ENCODE results near the gene COX7A2. TPM values are rescaled to one million over a fixed set of nuclear protein-coding genes. Genes with fewer than 3 reads are reported as not detected.
A peak's percentile ranks its signal among the peaks of the same experiment; 100 is the strongest.

COX7A2 gene
- total and polyA plus RNA-seq, 5 donors = 763 to 2,071 (median 843) TPM

- intact Hi-C loops (cut with DNase I) = loop anchor here in 3 of 4 donors (5.0 to 10.0 kb wide), 9 partner anchors 142 to 1352 kb away; no protein-coding TSS in a partner anchor
- H3K27me3 ChIP-seq (ENCODE audit: control insufficient read depth, insufficient read depth) = no peaks in the 10 kb centered on the region
- peak overlapping the region; percentile 56 for H3K4me3 ChIP-seq (ENCODE audit: low read length)
- ATAC-seq (no peak), DNase-seq (peak; percentile 17 to 70 (median 60))
- H3K9me3 ChIP-seq (ENCODE audit: control insufficient read depth, low read length) = no peaks in the 10 kb centered on the region
- WGBS = 11% methylated on average over 35 of the region's 35 CpGs
- peak overlapping the region; percentile 3 for H3K27ac ChIP-seq (ENCODE audit: low read length)
- H3K4me1 ChIP-seq (ENCODE audit: control insufficient read depth, insufficient read depth, low read length) = no peaks in the 10 kb centered on the region
Observed at GRCh38 chr6:75206576-75207342, 36.8 kb downstream of the COX7A2 start.

GRCh38 chr6:75205776-75206575, 37.6 kb downstream of the COX7A2 start, which contains the start of gene COL12A1:
COL12A1 (minus strand) TSS chr6:75206053; CDS start chr6:75202792, 3,261 bp downstream.
- ATAC-seq = peak; percentile 74 to 79
- Histone ChIP-seq H3K4me1 (ENCODE audit: control insufficient read depth, insufficient read depth, low read length) (no peaks in the 10 kb centered on the region), H3K4me3 (ENCODE audit: low read length) (peak within 1 kb of the TSS; percentile 56), H3K9me3 (ENCODE audit: control insufficient read depth, low read length) (no peaks in the 10 kb centered on the region), H3K27ac (ENCODE audit: low read length) (peak within 1 kb of the TSS; percentile 3), H3K27me3 (ENCODE audit: control insufficient read depth, insufficient read depth) (no peaks in the 10 kb centered on the region)
- peak; percentile 94 to 97 (median 94) for DNase-seq
- intact Hi-C loops (cut with DNase I) = loop anchor here in 3 of 4 donors (5.0 to 10.0 kb wide), 9 partner anchors 141 to 1351 kb away; no protein-coding TSS in a partner anchor
- WGBS = under 1% methylated on average over 64 of the region's 64 CpGs

GRCh38 chr6:75204959-75205775, 38.4 kb downstream of the COX7A2 start:
- no peaks in the 10 kb centered on the region for H3K27me3 ChIP-seq (ENCODE audit: control insufficient read depth, insufficient read depth)
- H3K9me3 ChIP-seq (ENCODE audit: control insufficient read depth, low read length) = no peaks in the 10 kb centered on the region
- no peaks in the 10 kb centered on the region for H3K4me1 ChIP-seq (ENCODE audit: control insufficient read depth, insufficient read depth, low read length)
- peak overlapping the region; percentile 56 for H3K4me3 ChIP-seq (ENCODE audit: low read length)
- DNase-seq (peak in 2 of 3 donors; percentile 62 to 69), ATAC-seq (no peak)
- WGBS = 1% methylated on average over 47 of the region's 47 CpGs
- intact Hi-C loops (cut with DNase I) = loop anchor here in 3 of 4 donors (5.0 to 10.0 kb wide), 9 partner anchors 140 to 1350 kb away; no protein-coding TSS in a partner anchor
- no peak overlapping the region for H3K27ac ChIP-seq (ENCODE audit: low read length)

- Histone ChIP-seq H3K9me3 (ENCODE audit: control insufficient read depth, low read length) (no peaks in the 10 kb centered on the region), H3K27ac (ENCODE audit: low read length) (no peak overlapping the region), H3K27me3 (ENCODE audit: control insufficient read depth, insufficient read depth) (no peaks in the 10 kb centered on the region), H3K4me3 (ENCODE audit: low read length) (peak overlapping the region; percentile 56), H3K4me1 (ENCODE audit: control insufficient read depth, insufficient read depth, low read length) (no peaks in the 10 kb centered on the region)
- no peak for ATAC-seq
- WGBS = 1% methylated on average over 35 of the region's 35 CpGs
- peak; percentile 79 to 87 (median 85) for DNase-seq
- intact Hi-C loops (cut with DNase I) = loop anchor here in 3 of 4 donors (10.0 kb wide), 7 partner anchors 140 to 1350 kb away; no protein-coding TSS in a partner anchor
Observed at GRCh38 chr6:75204217-75204958, 39.2 kb downstream of the COX7A2 start.

GRCh38 chr6:75203721-75204120, 39.9 kb downstream of the COX7A2 start:
- H3K27me3 ChIP-seq (ENCODE audit: control insufficient read depth, insufficient read depth) = no peaks in the 10 kb centered on the region
- intact Hi-C loops (cut with DNase I) = loop anchor here in 3 of 4 donors (10.0 kb wide), 7 partner anchors 139 to 1349 kb away; no protein-coding TSS in a partner anchor

GRCh38 chr6:75202676-75203131, 40.9 kb downstream of the COX7A2 start:
- 48% methylated on average over 12 of the region's 12 CpGs for WGBS
- ATAC-seq (no peak), DNase-seq (peak in 1 of 3 donors; percentile 40)
- H3K27ac ChIP-seq (ENCODE audit: low read length) = no peak overlapping the region
- intact Hi-C loops (cut with DNase I) = loop anchor here in 3 of 4 donors (10.0 kb wide), 7 partner anchors 138 to 1348 kb away; no protein-coding TSS in a partner anchor
- no peaks in the 10 kb centered on the region for H3K9me3 ChIP-seq (ENCODE audit: control insufficient read depth, low read length)
- no peaks in the 10 kb centered on the region for H3K4me1 ChIP-seq (ENCODE audit: control insufficient read depth, insufficient read depth, low read length)
- H3K27me3 ChIP-seq (ENCODE audit: control insufficient read depth, insufficient read depth) = no peaks in the 10 kb centered on the region
- H3K4me3 ChIP-seq (ENCODE audit: low read length) = no peak overlapping the region

More at GRCh38 chr6:75203721-75204120, 39.9 kb downstream of the COX7A2 start:
- Histone ChIP-seq H3K4me3 (ENCODE audit: low read length) (peak overlapping the region; percentile 56), H3K9me3 (ENCODE audit: control insufficient read depth, low read length) (no peaks in the 10 kb centered on the region), H3K27ac (ENCODE audit: low read length) (no peak overlapping the region), H3K4me1 (ENCODE audit: control insufficient read depth, insufficient read depth, low read length) (no peaks in the 10 kb centered on the region)
- DNase-seq (peak in 1 of 3 donors; percentile 18), ATAC-seq (no peak)
- 24% methylated on average over 5 of the region's 5 CpGs for WGBS

GRCh38 chr6:75201901-75202672, 41.5 kb downstream of the COX7A2 start:
- Histone ChIP-seq H3K27me3 (ENCODE audit: control insufficient read depth, insufficient read depth) (no peaks in the 10 kb centered on the region), H3K4me3 (ENCODE audit: low read length) (peak overlapping the region; percentile 17), H3K27ac (ENCODE audit: low read length) (no peak overlapping the region), H3K9me3 (ENCODE audit: control insufficient read depth, low read length) (no peaks in the 10 kb centered on the region), H3K4me1 (ENCODE audit: control insufficient read depth, insufficient read depth, low read length) (no peaks in the 10 kb centered on the region)
- 11% methylated on average over 46 of the region's 46 CpGs for WGBS
- intact Hi-C loops (cut with DNase I) = loop anchor here in 3 of 4 donors (10.0 kb wide), 7 partner anchors 137 to 1347 kb away; no protein-coding TSS in a partner anchor
- peak; percentile 53 to 80 (median 72) for DNase-seq
- peak; percentile 20 to 23 for ATAC-seq

- ATAC-seq (no peak), DNase-seq (no peak)
- 21% methylated on average over 1 of the region's 1 CpG for WGBS
- Histone ChIP-seq H3K4me3 (ENCODE audit: low read length) (no peak overlapping the region), H3K27me3 (ENCODE audit: control insufficient read depth, insufficient read depth) (no peaks in the 10 kb centered on the region), H3K27ac (ENCODE audit: low read length) (no peak overlapping the region), H3K9me3 (ENCODE audit: control insufficient read depth, low read length) (no peaks in the 10 kb centered on the region), H3K4me1 (ENCODE audit: control insufficient read depth, insufficient read depth, low read length) (no peaks in the 10 kb centered on the region)
- intact Hi-C loops (cut with DNase I) = loop anchor here in 3 of 4 donors (10.0 kb wide), 7 partner anchors 136 to 1346 kb away; no protein-coding TSS in a partner anchor
Observed at GRCh38 chr6:75201021-75201420, 42.6 kb downstream of the COX7A2 start.

- WGBS = 74% methylated on average over 3 of the region's 3 CpGs
- H3K27me3 ChIP-seq (ENCODE audit: control insufficient read depth, insufficient read depth) = no peaks in the 10 kb centered on the region
Observed at GRCh38 chr6:75199889-75200288, 43.7 kb downstream of the COX7A2 start.

More at GRCh38 chr6:75199889-75200288, 43.7 kb downstream of the COX7A2 start:
- Histone ChIP-seq H3K27ac (ENCODE audit: low read length) (no peak overlapping the region), H3K9me3 (ENCODE audit: control insufficient read depth, low read length) (no peaks in the 10 kb centered on the region), H3K4me1 (ENCODE audit: control insufficient read depth, insufficient read depth, low read length) (no peaks in the 10 kb centered on the region), H3K4me3 (ENCODE audit: low read length) (no peak overlapping the region)
- DNase-seq = no peak
- no peak for ATAC-seq
- intact Hi-C loops (cut with DNase I) = loop anchor here in 3 of 4 donors (10.0 kb wide), 7 partner anchors 135 to 1345 kb away; no protein-coding TSS in a partner anchor
